Astrocyte of the spinal cord (primary cell): ENCODE measurements around the gene PRKD1.

ENCODE experiments used
- DNase-seq: peaks from one replicate; pipeline ENCODE4 v3.0.0; 2011; ENCODE audit warnings: low read depth, low spot score
- H3K4me3 ChIP-seq: 2 replicates; pipeline ENCODE4 v1.5.1; 2011; ENCODE audit warnings: low read depth, mild to moderate bottlenecking, low read length, moderate library complexity
- CTCF ChIP-seq: IDR thresholded peaks from 2 replicates; pipeline ENCODE4 v1.5.1; 2012; ENCODE audit warnings: low read depth, mild to moderate bottlenecking, low read length, inconsistent platforms
- in situ Hi-C: cut with HindIII; loops from 2 replicates; pipeline ENCODE4 v1.10.0; 2017; ENCODE audit warnings: low sequenced_read_pairs

The PRKD1 gene

GRCh38 chr14:29836395-29836794, 91.3 kb downstream of the PRKD1 start:
- no peak overlapping the region for H3K4me3 ChIP-seq
- in situ Hi-C loops: no loop called here
- no peak for DNase-seq
- TF ChIP-seq CTCF: no peak

- no peak for TF ChIP-seq CTCF
- in situ Hi-C loops: no loop called here
- no peak for DNase-seq
- H3K4me3 ChIP-seq: no peak overlapping the region
Measured at GRCh38 chr14:29832042-29832441, 95.6 kb downstream of the PRKD1 start.

DNA sequence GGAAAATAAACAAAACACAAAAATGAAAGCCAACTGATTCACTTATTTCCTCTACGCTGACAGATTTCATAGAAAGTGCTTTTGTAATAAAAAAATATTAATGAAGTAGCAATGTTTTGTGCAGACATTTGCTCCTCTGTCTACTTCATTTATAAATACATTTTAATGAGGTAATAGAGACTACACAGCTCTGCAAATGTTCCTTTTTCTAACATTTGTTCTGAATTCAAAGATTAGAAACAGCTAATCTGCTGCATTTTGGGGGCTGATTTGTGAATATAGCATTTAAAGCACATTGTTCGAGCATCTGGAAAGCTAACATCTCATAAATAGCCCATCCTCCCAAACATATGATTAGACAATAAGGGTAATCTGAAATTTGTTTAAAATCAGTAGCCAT, 97.8 kb downstream of the PRKD1 start:
- in situ Hi-C loops: no loop called here
- TF ChIP-seq CTCF: no peak
- no peak for DNase-seq
- H3K4me3 ChIP-seq: no peak overlapping the region

GRCh38 chr14:29823816-29824215, 103.8 kb downstream of the PRKD1 start:
- no peak for TF ChIP-seq CTCF
- no peak for DNase-seq
- no peak overlapping the region for H3K4me3 ChIP-seq
- in situ Hi-C loops: no loop called here

DNA sequence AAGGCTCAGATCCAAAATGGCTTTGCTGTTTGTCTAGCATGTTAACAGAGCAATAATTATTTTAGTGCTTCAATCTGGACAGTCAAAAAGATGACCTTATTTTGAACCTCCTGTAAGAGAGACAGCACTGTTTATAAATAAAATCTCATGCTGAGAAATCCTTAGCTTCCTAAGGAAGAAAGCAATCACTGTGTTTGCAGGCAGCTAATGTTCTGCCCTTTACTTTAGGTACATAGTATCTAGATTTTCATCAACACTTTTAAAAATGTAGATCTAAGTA, 105.3 kb downstream of the PRKD1 start:
- DNase-seq: no peak
- TF ChIP-seq CTCF: no peak
- H3K4me3 ChIP-seq: no peak overlapping the region
- in situ Hi-C loops: no loop called here

DNA sequence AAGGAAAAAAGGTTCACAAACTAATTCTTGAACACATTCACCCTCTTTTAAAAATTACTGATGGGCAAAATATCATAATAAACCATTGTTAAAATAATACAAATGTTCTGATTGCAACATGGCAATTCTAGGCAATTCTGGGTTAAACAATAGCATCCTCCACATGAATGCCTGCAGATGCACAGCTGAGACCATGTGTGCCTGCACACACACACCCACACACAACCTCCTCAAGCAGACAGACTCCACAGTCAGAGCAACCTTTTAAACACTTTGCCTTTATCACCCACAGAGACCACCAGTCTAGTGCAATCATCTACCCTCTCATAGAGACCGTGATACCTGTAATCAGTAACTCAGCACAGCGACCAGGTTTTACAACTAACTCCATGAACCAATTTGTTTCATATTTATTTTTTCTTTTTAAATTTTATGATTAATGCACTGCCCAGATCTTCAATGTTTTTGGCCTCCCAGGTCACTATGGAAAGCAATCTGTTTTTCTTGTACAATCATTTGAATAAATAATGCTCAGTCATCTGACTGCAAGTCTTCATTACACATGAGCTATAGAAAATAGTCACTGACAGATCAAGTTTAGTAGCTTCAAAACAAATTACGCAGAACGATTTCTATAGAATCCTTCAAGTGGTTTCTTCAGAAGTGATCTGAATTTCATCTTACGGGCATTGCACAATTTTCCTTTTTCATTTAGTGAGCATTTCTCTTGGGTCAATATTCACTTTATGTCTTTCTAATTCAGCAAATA, 105.8 kb downstream of the PRKD1 start:
- no peak overlapping the region for H3K4me3 ChIP-seq
- in situ Hi-C loops: no loop called here
- no peak for TF ChIP-seq CTCF
- DNase-seq: no peak

DNA sequence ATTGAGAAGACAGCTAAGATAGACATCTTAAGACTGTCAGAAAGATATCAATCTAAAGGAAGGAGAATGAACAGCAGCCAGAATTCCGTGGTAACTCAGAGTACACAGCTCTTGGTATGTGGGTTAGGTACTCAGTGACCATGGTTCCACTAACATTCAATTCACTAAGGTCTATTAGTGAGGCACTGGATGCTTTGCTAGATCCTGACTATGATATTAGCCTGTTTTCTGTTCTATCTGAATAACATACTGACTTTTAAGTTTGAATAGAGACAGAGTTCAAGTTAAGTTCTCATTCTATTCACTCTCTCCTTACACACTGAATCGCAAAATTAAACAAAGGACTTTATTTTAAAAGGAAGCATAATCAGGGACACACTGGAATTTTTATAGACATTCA, 106.4 kb downstream of the PRKD1 start:
- TF ChIP-seq CTCF: no peak
- no peak for DNase-seq
- no peak overlapping the region for H3K4me3 ChIP-seq
- in situ Hi-C loops: no loop called here
